Activated naive CD4-positive, alpha-beta T cell (primary cell): Measurements from ENCODE around the gene S100A16.
"Not testable (repeated sequence)": the region's sequence is repeated elsewhere in the genome, so short reads cannot be mapped to it uniquely, and the experiment has no call there.

Source experiments
- DNase-seq, 4 experiments: peaks; one replicate each; lab custom pipeline; 2025; lab: John Stamatoyannopoulos, UW

Gene S100A16

GRCh38 chr1:153615406-153615805, 2.5 kb upstream of the S100A16 start:
- no peak for DNase-seq

GRCh38 chr1:153614906-153615305, 2.0 kb upstream of the S100A16 start:
- DNase-seq = no peak

- DNase-seq = no peak
Observed at GRCh38 chr1:153614189-153614900, 1.4 kb upstream of the S100A16 start.

- no peak for DNase-seq
Observed at GRCh38 chr1:153613406-153613805, 469 bp upstream of the S100A16 start.

- no peak for DNase-seq
Observed at GRCh38 chr1:153612111-153612754, 704 bp downstream of the S100A16 start.

GRCh38 chr1:153611356-153611755, 1.6 kb downstream of the S100A16 start:
- no peak for DNase-seq

- DNase-seq = no peak
Observed at GRCh38 chr1:153610811-153611301, 2.1 kb downstream of the S100A16 start.

- no peak for DNase-seq
Observed at GRCh38 chr1:153610334-153610733, 2.6 kb downstream of the S100A16 start.

- DNase-seq = no peak
Observed at GRCh38 chr1:153609585-153609907, 3.4 kb downstream of the S100A16 start.

- DNase-seq = no peak
Observed at GRCh38 chr1:153608742-153609584, 4.0 kb downstream of the S100A16 start.

- no peak for DNase-seq
Observed at GRCh38 chr1:153608089-153608682, 4.8 kb downstream of the S100A16 start.

- DNase-seq = no peak
Observed at GRCh38 chr1:153607381-153607780, 5.6 kb downstream of the S100A16 start.

- DNase-seq = no peak
Observed at GRCh38 chr1:153606194-153606593, 6.7 kb downstream of the S100A16 start.

- no peak for DNase-seq
Observed at GRCh38 chr1:153602749-153603148, 10.2 kb downstream of the S100A16 start.

GRCh38 chr1:153599847-153600246, 13.1 kb downstream of the S100A16 start:
- DNase-seq = no peak

GRCh38 chr1:153598309-153599172, 14.4 kb downstream of the S100A16 start:
- DNase-seq = no peak

- no peak for DNase-seq
Observed at GRCh38 chr1:153597206-153597605, 15.7 kb downstream of the S100A16 start.

GRCh38 chr1:153592748-153593147, 20.2 kb downstream of the S100A16 start:
- no peak for DNase-seq

- DNase-seq = no peak
Observed at GRCh38 chr1:153588482-153588881, 24.5 kb downstream of the S100A16 start.

GRCh38 chr1:153588033-153588432, 24.9 kb downstream of the S100A16 start:
- DNase-seq = not testable (repeated sequence)

- DNase-seq = no peak
Observed at GRCh38 chr1:153587314-153587713, 25.6 kb downstream of the S100A16 start.
